GM20431 (cell line): ENCODE results near the gene CACNA1H.
"Not testable (repeated sequence)": the region's sequence is repeated elsewhere in the genome, so short reads cannot be mapped to it uniquely, and the experiment has no call there.

Experiments
- in situ Hi-C: fragments of 300-500 bp; cut with MseI, MboI; formaldehyde crosslinking; loops from one replicate; pipeline ENCODE4 v1.15.0; 2020; ENCODE audit warnings: low sequenced_read_pairs; ENCODE audit not compliant: unreplicated experiment

CACNA1H gene

GRCh38 chr16:1220841-1221627 is 68.1 kb downstream of the CACNA1H start:
- in situ Hi-C loops, result no loop called here

GRCh38 chr16:1221628-1222552 is 69.0 kb downstream of the CACNA1H start:
- in situ Hi-C loops, result no loop called here

GRCh38 chr16:1222553-1223354 is 69.8 kb downstream of the CACNA1H start:
- in situ Hi-C loops, result no loop called here

GRCh38 chr16:1223355-1224214 is 70.7 kb downstream of the CACNA1H start:
- in situ Hi-C loops, result no loop called here

GRCh38 chr16:1224558-1224957 is 71.7 kb downstream of the CACNA1H start:
- in situ Hi-C loops, result no loop called here

GRCh38 chr16:1225051-1225451 is 72.1 kb downstream of the CACNA1H start, which contains the start of gene TPSG1:
Gene TPSG1, minus strand, starts transcription at chr16:1225268. Its CDS starts 16 bp downstream, at chr16:1225252.
- in situ Hi-C loops, result no loop called here

- in situ Hi-C loops, result not testable (repeated sequence)
These were observed 72.9 kb downstream of the CACNA1H start for GRCh38 chr16:1225728-1226311.

GRCh38 chr16:1226692-1227091 is 73.8 kb downstream of the CACNA1H start:
- in situ Hi-C loops, result not testable (repeated sequence)

- in situ Hi-C loops, result not testable (repeated sequence)
These were observed 75.3 kb downstream of the CACNA1H start for GRCh38 chr16:1228227-1228626.

GRCh38 chr16:1229476-1229875 is 76.6 kb downstream of the CACNA1H start:
- in situ Hi-C loops, result not testable (repeated sequence)

- in situ Hi-C loops, result not testable (repeated sequence)
These were observed 77.2 kb downstream of the CACNA1H start, which contains the start of gene TPSB2 for GRCh38 chr16:1230084-1230470. Gene TPSB2, minus strand, starts transcription at chr16:1230184. Its CDS starts 233 bp downstream, at chr16:1229951.

GRCh38 chr16:1230471-1231212 is 77.7 kb downstream of the CACNA1H start:
- in situ Hi-C loops, result not testable (repeated sequence)

- in situ Hi-C loops, result not testable (repeated sequence)
These were observed 78.4 kb downstream of the CACNA1H start for GRCh38 chr16:1231301-1231700.

- in situ Hi-C loops, result not testable (repeated sequence)
These were observed 79.3 kb downstream of the CACNA1H start for GRCh38 chr16:1232049-1232748.

- in situ Hi-C loops, result not testable (repeated sequence)
These were observed 83.8 kb downstream of the CACNA1H start for GRCh38 chr16:1236659-1237058.

- in situ Hi-C loops, result no loop called here
These were observed 85.1 kb downstream of the CACNA1H start for GRCh38 chr16:1237990-1238389.

GRCh38 chr16:1238909-1239308 is 86.0 kb downstream of the CACNA1H start:
- in situ Hi-C loops, result not testable (repeated sequence)
